Astrocyte (in vitro differentiated cells and primary cell): ENCODE measurements around the gene KRT73. TPM values are rescaled to one million over a fixed set of nuclear protein-coding genes. Genes with fewer than 3 reads are reported as not detected.
A peak's percentile ranks its signal among the peaks of the same experiment; 100 is the strongest.

Experiments used
- DNase-seq: peaks from one replicate; pipeline ENCODE4 v3.0.0-alpha.2; 2010; ENCODE audit warnings: low read depth
- FAIRE-seq: peaks from 2 replicates; lab custom pipeline; 2011; peaks lifted over from hg19 to GRCh38; lab: Jason Lieb, UNC
- H2AFZ ChIP-seq: 2 replicates; pipeline ENCODE4 v1.6.0; 2012; ENCODE audit warnings: low read depth, low read length, inconsistent platforms
- H3K27ac ChIP-seq: 2 replicates; pipeline ENCODE4 v1.5.1; 2011; ENCODE audit warnings: low read depth, low read length, inconsistent platforms
- H3K27me3 ChIP-seq: 2 replicates; pipeline ENCODE4 v1.6.0; 2011; ENCODE audit warnings: low read length, inconsistent platforms; ENCODE audit not compliant: insufficient read depth
- H3K36me3 ChIP-seq: 2 replicates; pipeline ENCODE4 v1.5.1; 2011; ENCODE audit warnings: low read length, inconsistent platforms; ENCODE audit not compliant: insufficient read depth
- H3K4me1 ChIP-seq: 2 replicates; pipeline ENCODE4 v1.5.1; 2011; ENCODE audit warnings: low read length, inconsistent platforms; ENCODE audit not compliant: insufficient read depth
- H3K4me2 ChIP-seq: 2 replicates; pipeline ENCODE4 v1.6.0; 2012; ENCODE audit warnings: low read length, inconsistent platforms
- H3K4me3 ChIP-seq: 2 replicates; pipeline ENCODE4 v1.5.1; 2011; ENCODE audit warnings: low read depth, mild to moderate bottlenecking, low read length, inconsistent platforms; ENCODE audit not compliant: insufficient read depth
- H3K79me2 ChIP-seq: 2 replicates; pipeline ENCODE4 v1.6.0; 2012; ENCODE audit warnings: mild to moderate bottlenecking, low read length, inconsistent platforms; ENCODE audit not compliant: insufficient read depth
- H3K9ac ChIP-seq: 2 replicates; pipeline ENCODE4 v1.6.0; 2012; ENCODE audit warnings: mild to moderate bottlenecking, low read length, inconsistent platforms
- H3K9me3 ChIP-seq: 2 replicates; pipeline ENCODE4 v1.5.1; 2012; ENCODE audit warnings: low read depth, mild to moderate bottlenecking, low read length, inconsistent platforms; ENCODE audit not compliant: insufficient read depth
- H4K20me1 ChIP-seq: 2 replicates; pipeline ENCODE4 v1.6.0; 2012; ENCODE audit warnings: low read length, inconsistent platforms; ENCODE audit not compliant: insufficient read depth
- H3K27ac Mint-ChIP-seq: one replicate; pipeline ENCODE4 v1.8.0; 2021; ENCODE audit warnings: mild to moderate bottlenecking, mixed read lengths; ENCODE audit not compliant: unreplicated experiment
- H3K27me3 Mint-ChIP-seq: one replicate; pipeline ENCODE4 v1.8.0; 2021; ENCODE audit warnings: low read depth, mixed read lengths; ENCODE audit not compliant: unreplicated experiment
- H3K36me3 Mint-ChIP-seq: one replicate; pipeline ENCODE4 v1.8.0; 2021; ENCODE audit warnings: low read depth, mixed read lengths; ENCODE audit not compliant: unreplicated experiment
- H3K4me1 Mint-ChIP-seq: one replicate; pipeline ENCODE4 v1.8.0; 2021; ENCODE audit warnings: low read depth, mixed read lengths; ENCODE audit not compliant: unreplicated experiment
- H3K4me3 Mint-ChIP-seq: one replicate; pipeline ENCODE4 v1.8.0; 2021; ENCODE audit warnings: mild to moderate bottlenecking, moderate library complexity, mixed read lengths; ENCODE audit not compliant: unreplicated experiment
- H3K9me3 Mint-ChIP-seq: one replicate; pipeline ENCODE4 v1.8.0; 2021; ENCODE audit warnings: mild to moderate bottlenecking, mixed read lengths; ENCODE audit not compliant: unreplicated experiment
- CTCF ChIP-seq: IDR thresholded peaks from 2 replicates; pipeline ENCODE4 v1.5.1; 2011; ENCODE audit warnings: low read depth, mild to moderate bottlenecking, inconsistent platforms, low read length, moderate library complexity; ENCODE audit not compliant: insufficient read depth
- EZH2 ChIP-seq: IDR thresholded peaks from 2 replicates; pipeline ENCODE4 v1.6.1; 2012; ENCODE audit warnings: mild to moderate bottlenecking, low read length, inconsistent platforms; ENCODE audit not compliant: insufficient read depth
- total RNA-seq: library from RNA; stranded (reverse); gene quantifications from 2 replicates; pipeline ENCODE4 v1.2.1, GENCODE V29; 2021

KRT73 gene
- total RNA-seq, 1 donor from 2014 or later = not detected

GRCh38 chr12:52643233-52644077 lies 25.1 kb upstream of the KRT73 start:
- Histone ChIP-seq H3K27ac (no peak overlapping the region), H3K36me3 (no peaks in the 10 kb centered on the region), H4K20me1 (no peaks in the 10 kb centered on the region), H2AFZ (no peak overlapping the region), H3K9ac (no peak overlapping the region), H3K4me1 (no peaks in the 10 kb centered on the region), H3K27me3 (peaks cover 21% of the 10 kb centered on the region), H3K9me3 (no peaks in the 10 kb centered on the region), H3K79me2 (no peaks in the 10 kb centered on the region), H3K4me3 (no peak overlapping the region), H3K4me2 (no peak overlapping the region)
- DNase-seq = no peak
- no peak overlapping the region for H3K4me3 Mint-ChIP-seq
- H3K27ac Mint-ChIP-seq = no peak overlapping the region
- TF ChIP-seq EZH2 (no peak), CTCF (no peak)
- H3K9me3 Mint-ChIP-seq = no peaks in the 10 kb centered on the region
- FAIRE-seq = no peak
- H3K36me3 Mint-ChIP-seq = no peaks in the 10 kb centered on the region
- no peaks in the 10 kb centered on the region for H3K4me1 Mint-ChIP-seq
- peaks cover 67% of the 10 kb centered on the region for H3K27me3 Mint-ChIP-seq

GRCh38 chr12:52641468-52641867 lies 23.1 kb upstream of the KRT73 start:
- no peak overlapping the region for H3K27ac ChIP-seq
- H3K9ac ChIP-seq = no peak overlapping the region
- no peaks in the 10 kb centered on the region for H3K9me3 ChIP-seq
- no peaks in the 10 kb centered on the region for H3K79me2 ChIP-seq
- Mint-ChIP-seq H3K4me1 (no peaks in the 10 kb centered on the region), H3K36me3 (no peaks in the 10 kb centered on the region), H3K4me3 (no peak overlapping the region), H3K27ac (peak overlapping the region; percentile 49), H3K9me3 (no peaks in the 10 kb centered on the region), H3K27me3 (peaks cover 61% of the 10 kb centered on the region)
- no peak for FAIRE-seq
- H3K36me3 ChIP-seq = no peaks in the 10 kb centered on the region
- no peak for TF ChIP-seq CTCF
- no peak for TF ChIP-seq EZH2
- H4K20me1 ChIP-seq = no peaks in the 10 kb centered on the region
- no peak overlapping the region for H3K4me2 ChIP-seq
- H3K4me1 ChIP-seq = no peaks in the 10 kb centered on the region
- H3K27me3 ChIP-seq = peaks cover 21% of the 10 kb centered on the region
- no peak for DNase-seq
- no peak overlapping the region for H2AFZ ChIP-seq
- H3K4me3 ChIP-seq = no peak overlapping the region

- H3K4me3 ChIP-seq = no peak overlapping the region
- H3K27ac ChIP-seq = no peak overlapping the region
- no peaks in the 10 kb centered on the region for H3K4me1 ChIP-seq
- peaks cover 41% of the 10 kb centered on the region for H3K27me3 Mint-ChIP-seq
- H3K27me3 ChIP-seq = peaks cover 18% of the 10 kb centered on the region
- DNase-seq (no peak), FAIRE-seq (no peak)
- no peak overlapping the region for H3K4me3 Mint-ChIP-seq
- no peaks in the 10 kb centered on the region for H3K9me3 ChIP-seq
- no peaks in the 10 kb centered on the region for H3K9me3 Mint-ChIP-seq
- no peak overlapping the region for H3K9ac ChIP-seq
- H3K36me3 ChIP-seq = no peaks in the 10 kb centered on the region
- peaks cover 2% of the 10 kb centered on the region for H3K36me3 Mint-ChIP-seq
- no peaks in the 10 kb centered on the region for H4K20me1 ChIP-seq
- no peaks in the 10 kb centered on the region for H3K4me1 Mint-ChIP-seq
- no peak for TF ChIP-seq EZH2
- no peak for TF ChIP-seq CTCF
- H3K27ac Mint-ChIP-seq = no peak overlapping the region
- no peak overlapping the region for H2AFZ ChIP-seq
- no peak overlapping the region for H3K4me2 ChIP-seq
- no peaks in the 10 kb centered on the region for H3K79me2 ChIP-seq
These were observed 18.9 kb upstream of the KRT73 start for GRCh38 chr12:52637299-52637698.
